Hematopoietic multipotent progenitor cell treated with erythropoietin and hydrocortisone succinate and interleukin-3 and kit ligand, for 6 days (in vitro differentiated cells): ENCODE data around the gene STOM.

Experiments
- DNase-seq: peaks from one replicate; pipeline ENCODE4 v3.0.0-alpha.2; 2015

The STOM gene

GRCh38 chr9:121368745-121369144 is 1.3 kb downstream of the STOM start:
- DNase-seq = peak; percentile 18

GRCh38 chr9:121368138-121368522 is 1.9 kb downstream of the STOM start:
- no peak for DNase-seq

- DNase-seq = no peak
These were observed 2.5 kb downstream of the STOM start for GRCh38 chr9:121367306-121368137.

GRCh38 chr9:121366611-121367192 is 3.3 kb downstream of the STOM start:
- DNase-seq = no peak

GRCh38 chr9:121365564-121365963 is 4.5 kb downstream of the STOM start:
- DNase-seq = no peak

GRCh38 chr9:121364886-121365285 is 5.2 kb downstream of the STOM start:
- no peak for DNase-seq

GRCh38 chr9:121364077-121364476 is 6.0 kb downstream of the STOM start:
- DNase-seq = no peak

GRCh38 chr9:121363622-121363961 is 6.5 kb downstream of the STOM start:
- DNase-seq = no peak

- no peak for DNase-seq
These were observed 7.0 kb downstream of the STOM start for GRCh38 chr9:121362813-121363621.

- DNase-seq = no peak
These were observed 9.3 kb downstream of the STOM start for GRCh38 chr9:121360601-121361374.

- DNase-seq = no peak
These were observed 10.4 kb downstream of the STOM start for GRCh38 chr9:121359351-121360294.

GRCh38 chr9:121358751-121359150 is 11.3 kb downstream of the STOM start:
- peak; percentile 35 for DNase-seq

GRCh38 chr9:121357011-121357410 is 13.0 kb downstream of the STOM start:
- DNase-seq = no peak

GRCh38 chr9:121354762-121355161 is 15.3 kb downstream of the STOM start:
- DNase-seq = no peak

- DNase-seq = peak; percentile 83
These were observed 15.9 kb downstream of the STOM start for GRCh38 chr9:121354141-121354540.

GRCh38 chr9:121353241-121354061 is 16.6 kb downstream of the STOM start:
- DNase-seq = no peak

GRCh38 chr9:121350993-121351561 is 19.0 kb downstream of the STOM start:
- peak; percentile 97 for DNase-seq

GRCh38 chr9:121350036-121350435 is 20.0 kb downstream of the STOM start:
- no peak for DNase-seq

- DNase-seq = no peak
These were observed 21.0 kb downstream of the STOM start for GRCh38 chr9:121349009-121349408.

- no peak for DNase-seq
These were observed 21.8 kb downstream of the STOM start for GRCh38 chr9:121348221-121348620.

- no peak for DNase-seq
These were observed 25.0 kb downstream of the STOM start for GRCh38 chr9:121345070-121345469.
